ENCODE measurements around the gene MAP1LC3B. TPM values are rescaled to one million over a fixed set of nuclear protein-coding genes. Genes with fewer than 3 reads are reported as not detected.

Gene MAP1LC3B
- total RNA-seq, 1 experiment from 2014 or later = 75.2 TPM

DNA sequence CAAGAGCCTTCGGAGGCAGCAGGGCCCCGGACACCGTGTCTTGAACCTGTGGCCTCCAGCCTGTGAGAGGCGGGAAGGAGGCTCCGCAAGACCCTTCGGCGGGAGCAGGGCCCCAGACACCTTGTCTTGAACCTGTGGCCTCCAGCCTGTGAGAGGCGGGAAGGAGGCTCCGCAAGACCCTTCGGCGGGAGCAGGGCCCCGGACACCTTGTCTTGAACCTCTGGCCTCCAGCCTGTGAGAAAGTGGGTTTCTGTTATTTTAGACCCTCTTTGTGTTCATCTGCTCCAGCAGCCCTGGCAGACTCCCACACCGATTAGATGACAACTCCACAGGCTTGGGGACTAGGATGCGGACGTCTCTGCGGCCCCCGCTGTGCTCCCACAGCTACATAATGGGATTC, 38.5 kb upstream of the MAP1LC3B start:
- DNase-seq (ENCODE audit: low read depth, low spot score) = no peak
- in situ Hi-C loops (cut with HindIII; ENCODE audit: low pct_unique_long_range_greater_than_20kb, low sequenced_read_pairs) = no loop called here
- no TSS peak for BruUV-seq (replicated peaks)

GRCh38 chr16:87356491-87356853, 35.7 kb upstream of the MAP1LC3B start:
- H3K9me3 ChIP-seq (ENCODE audit: control insufficient read depth, insufficient read depth, low read depth, low read length) = no peaks in the 10 kb centered on the region
- H3K27ac ChIP-seq (ENCODE audit: low read length) = no peak overlapping the region
- POLR2A ChIA-PET = interaction anchor here (1.0 kb wide), 1 partner anchor 46 kb away, joined by 9 read pairs; no protein-coding TSS in a partner anchor
- H3K4me1 ChIP-seq (ENCODE audit: control insufficient read depth, insufficient read depth, low read length) = no peaks in the 10 kb centered on the region
- TF ChIP-seq POLR2AphosphoS5 (IDR thresholded peaks at IDR 0.05; ENCODE audit: low read depth, low read length) (no peak), CTCF (IDR thresholded peaks at IDR 0.05) (no peak), TCF7L2 (IDR thresholded peaks at IDR 0.05; ENCODE audit: low read depth, low read length) (no peak), SIN3A (IDR thresholded peaks at IDR 0.05; ENCODE audit: borderline replicate concordance, insufficient read depth, low read depth, low read length) (no peak)
- TF ChIP-seq, protein P1, sequence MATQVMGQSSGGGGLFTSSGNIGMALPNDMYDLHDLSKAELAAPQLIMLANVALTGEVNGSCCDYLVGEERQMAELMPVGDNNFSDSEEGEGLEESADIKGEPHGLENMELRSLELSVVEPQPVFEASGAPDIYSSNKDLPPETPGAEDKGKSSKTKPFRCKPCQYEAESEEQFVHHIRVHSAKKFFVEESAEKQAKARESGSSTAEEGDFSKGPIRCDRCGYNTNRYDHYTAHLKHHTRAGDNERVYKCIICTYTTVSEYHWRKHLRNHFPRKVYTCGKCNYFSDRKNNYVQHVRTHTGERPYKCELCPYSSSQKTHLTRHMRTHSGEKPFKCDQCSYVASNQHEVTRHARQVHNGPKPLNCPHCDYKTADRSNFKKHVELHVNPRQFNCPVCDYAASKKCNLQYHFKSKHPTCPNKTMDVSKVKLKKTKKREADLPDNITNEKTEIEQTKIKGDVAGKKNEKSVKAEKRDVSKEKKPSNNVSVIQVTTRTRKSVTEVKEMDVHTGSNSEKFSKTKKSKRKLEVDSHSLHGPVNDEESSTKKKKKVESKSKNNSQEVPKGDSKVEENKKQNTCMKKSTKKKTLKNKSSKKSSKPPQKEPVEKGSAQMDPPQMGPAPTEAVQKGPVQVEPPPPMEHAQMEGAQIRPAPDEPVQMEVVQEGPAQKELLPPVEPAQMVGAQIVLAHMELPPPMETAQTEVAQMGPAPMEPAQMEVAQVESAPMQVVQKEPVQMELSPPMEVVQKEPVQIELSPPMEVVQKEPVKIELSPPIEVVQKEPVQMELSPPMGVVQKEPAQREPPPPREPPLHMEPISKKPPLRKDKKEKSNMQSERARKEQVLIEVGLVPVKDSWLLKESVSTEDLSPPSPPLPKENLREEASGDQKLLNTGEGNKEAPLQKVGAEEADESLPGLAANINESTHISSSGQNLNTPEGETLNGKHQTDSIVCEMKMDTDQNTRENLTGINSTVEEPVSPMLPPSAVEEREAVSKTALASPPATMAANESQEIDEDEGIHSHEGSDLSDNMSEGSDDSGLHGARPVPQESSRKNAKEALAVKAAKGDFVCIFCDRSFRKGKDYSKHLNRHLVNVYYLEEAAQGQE (IDR thresholded peaks at IDR 0.05; ENCODE audit: insufficient read depth in 1 of 2, low read depth in 2 of 2, low read length in 1 of 2) = no peak
- H3K4me3 ChIP-seq (ENCODE audit: low read depth in 2 of 2, low read length in 2 of 2) = no peak overlapping the region
- ATAC-seq (no peak), DNase-seq (ENCODE audit: low read depth, low spot score) (no peak)
- in situ Hi-C loops (cut with HindIII; ENCODE audit: low pct_unique_long_range_greater_than_20kb, low sequenced_read_pairs) = no loop called here
- intact Hi-C loops (cut with micrococcal nuclease; ENCODE audit: unreplicated experiment) = no loop called here
- CTCF ChIA-PET = interaction anchor here (0.7 kb wide), 1 partner anchor 42 kb away, joined by 6 read pairs; no protein-coding TSS in a partner anchor
- H3K36me3 ChIP-seq (ENCODE audit: control insufficient read depth, insufficient read depth, low read length) = no peaks in the 10 kb centered on the region; the same call in 1 of the 2 replicates
- H3K27me3 ChIP-seq (ENCODE audit: control insufficient read depth, insufficient read depth, low read length) = no peaks in the 10 kb centered on the region
- BruUV-seq (replicated peaks) = no TSS peak

More for the DNA sequence above, 38.5 kb upstream of the MAP1LC3B start:
- Histone ChIP-seq H3K36me3 (ENCODE audit: control insufficient read depth, insufficient read depth, low read length) (no peaks in the 10 kb centered on the region; the same call in 1 of the 2 replicates), H3K27me3 (ENCODE audit: control insufficient read depth, insufficient read depth, low read length) (no peaks in the 10 kb centered on the region), H3K4me3 (ENCODE audit: low read depth in 2 of 2, low read length in 2 of 2) (no peak overlapping the region), H3K9me3 (ENCODE audit: control insufficient read depth, insufficient read depth, low read depth, low read length) (no peaks in the 10 kb centered on the region), H3K4me1 (ENCODE audit: control insufficient read depth, insufficient read depth, low read length) (no peaks in the 10 kb centered on the region), H3K27ac (ENCODE audit: low read length) (no peak overlapping the region)
- intact Hi-C loops (cut with micrococcal nuclease; ENCODE audit: unreplicated experiment) = no loop called here
- no peak for ATAC-seq
- TF ChIP-seq POLR2AphosphoS5 (IDR thresholded peaks at IDR 0.05; ENCODE audit: low read depth, low read length) = no peak
- TF ChIP-seq, protein P1 (IDR thresholded peaks at IDR 0.05; ENCODE audit: insufficient read depth in 1 of 2, low read depth in 2 of 2, low read length in 1 of 2) = no peak
- no peak for TF ChIP-seq CTCF (IDR thresholded peaks at IDR 0.05)
- no peak for TF ChIP-seq TCF7L2 (IDR thresholded peaks at IDR 0.05; ENCODE audit: low read depth, low read length)
- no peak for TF ChIP-seq SIN3A (IDR thresholded peaks at IDR 0.05; ENCODE audit: borderline replicate concordance, insufficient read depth, low read depth, low read length)
- POLR2A ChIA-PET = no interaction called here
- CTCF ChIA-PET = no interaction called here

Measured in Panc1 (cell line).